Choroid plexus epithelial cell (primary cell): ENCODE measurements around the gene TCEAL9.

Source experiments
- DNase-seq: peaks from one replicate; pipeline ENCODE4 v3.0.0-alpha.2; 2010; ENCODE audit warnings: low read depth
- H3K4me3 ChIP-seq: 2 replicates; pipeline ENCODE4 v1.5.1; 2011; ENCODE audit warnings: low read depth, mild to moderate bottlenecking, control low read depth, low read length, moderate library complexity
- TF ChIP-seq, protein P1 (sequence below): conservative IDR thresholded peaks from 2 replicates; pipeline ENCODE4 v1.5.1; 2011; ENCODE audit warnings: low read depth, mild to moderate bottlenecking, control low read depth, inconsistent platforms, low read length, moderate library complexity

TCEAL9 gene

GRCh38 chrX:103360092-103360491 lies 3.8 kb downstream of the TCEAL9 start:
- TF ChIP-seq, protein P1, sequence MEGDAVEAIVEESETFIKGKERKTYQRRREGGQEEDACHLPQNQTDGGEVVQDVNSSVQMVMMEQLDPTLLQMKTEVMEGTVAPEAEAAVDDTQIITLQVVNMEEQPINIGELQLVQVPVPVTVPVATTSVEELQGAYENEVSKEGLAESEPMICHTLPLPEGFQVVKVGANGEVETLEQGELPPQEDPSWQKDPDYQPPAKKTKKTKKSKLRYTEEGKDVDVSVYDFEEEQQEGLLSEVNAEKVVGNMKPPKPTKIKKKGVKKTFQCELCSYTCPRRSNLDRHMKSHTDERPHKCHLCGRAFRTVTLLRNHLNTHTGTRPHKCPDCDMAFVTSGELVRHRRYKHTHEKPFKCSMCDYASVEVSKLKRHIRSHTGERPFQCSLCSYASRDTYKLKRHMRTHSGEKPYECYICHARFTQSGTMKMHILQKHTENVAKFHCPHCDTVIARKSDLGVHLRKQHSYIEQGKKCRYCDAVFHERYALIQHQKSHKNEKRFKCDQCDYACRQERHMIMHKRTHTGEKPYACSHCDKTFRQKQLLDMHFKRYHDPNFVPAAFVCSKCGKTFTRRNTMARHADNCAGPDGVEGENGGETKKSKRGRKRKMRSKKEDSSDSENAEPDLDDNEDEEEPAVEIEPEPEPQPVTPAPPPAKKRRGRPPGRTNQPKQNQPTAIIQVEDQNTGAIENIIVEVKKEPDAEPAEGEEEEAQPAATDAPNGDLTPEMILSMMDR = no peak
- no peak for DNase-seq

DNA sequence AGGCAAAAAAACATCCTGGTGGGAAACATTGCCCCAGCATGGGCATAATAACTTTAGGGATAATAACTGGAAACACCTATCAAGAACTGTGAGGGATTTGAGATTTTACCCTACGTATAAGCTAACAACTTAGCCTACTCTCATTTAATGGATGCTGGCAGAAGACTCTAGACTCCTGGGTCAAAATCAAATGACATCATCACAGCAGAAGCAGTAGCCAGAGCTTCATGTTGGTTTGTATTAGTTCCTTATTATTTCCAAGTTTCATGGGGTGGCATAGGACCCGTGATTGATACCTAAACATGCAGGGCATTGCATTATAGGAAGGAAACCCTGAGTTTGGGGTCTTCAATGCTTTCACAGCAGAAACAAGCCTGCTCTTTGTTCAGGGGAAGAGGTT lies 4.6 kb downstream of the TCEAL9 start:
- no peak overlapping the region for H3K4me3 ChIP-seq
- TF ChIP-seq, protein P1 = no peak
- DNase-seq = no peak

More at GRCh38 chrX:103360092-103360491, 3.8 kb downstream of the TCEAL9 start:
- H3K4me3 ChIP-seq = no peak overlapping the region

DNA sequence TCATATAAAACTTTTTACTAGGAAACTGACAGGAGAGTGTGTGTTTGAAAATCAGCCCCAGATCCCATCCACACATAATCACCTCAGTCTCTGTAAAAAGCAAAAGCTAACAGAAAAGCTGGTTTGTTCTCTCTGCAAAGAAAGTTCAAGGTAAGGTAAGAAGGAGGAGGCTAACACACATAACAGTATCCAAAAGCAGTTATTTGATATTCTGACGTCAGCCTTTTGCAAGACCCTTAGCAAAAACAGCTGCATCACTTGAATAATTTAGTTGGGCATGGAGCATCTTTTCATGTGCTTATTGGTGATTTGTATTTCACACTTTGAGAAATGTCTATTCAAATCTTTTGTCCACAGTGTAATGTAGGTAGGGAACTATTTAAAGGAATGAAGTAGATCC lies 5.5 kb downstream of the TCEAL9 start:
- H3K4me3 ChIP-seq = no peak overlapping the region
- DNase-seq = peak; percentile 55
- TF ChIP-seq, protein P1 = no peak

- peak; percentile 76 for DNase-seq
- TF ChIP-seq, protein P1 = no peak
- no peak overlapping the region for H3K4me3 ChIP-seq
These were observed 6.2 kb downstream of the TCEAL9 start for GRCh38 chrX:103362474-103362873.

DNA sequence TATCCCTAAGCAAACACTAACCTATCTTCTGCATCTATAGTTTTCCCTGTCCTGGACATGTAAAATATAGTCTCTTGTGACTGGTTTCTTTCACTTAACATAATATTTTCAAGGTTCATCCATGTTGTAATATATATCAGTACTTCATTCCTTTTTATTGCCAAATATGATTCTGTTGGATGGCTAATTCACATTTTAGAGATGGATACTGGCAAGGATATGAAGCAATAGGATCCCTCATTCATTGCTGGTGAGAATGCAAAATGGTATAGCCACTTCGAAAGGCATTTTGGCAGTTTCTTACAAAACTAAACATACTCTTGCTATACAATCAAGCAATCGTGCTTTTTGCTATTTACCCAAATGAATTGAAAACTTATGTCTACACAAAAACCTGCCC lies 6.7 kb downstream of the TCEAL9 start:
- TF ChIP-seq, protein P1 = no peak
- H3K4me3 ChIP-seq = no peak overlapping the region
- DNase-seq = no peak

DNA sequence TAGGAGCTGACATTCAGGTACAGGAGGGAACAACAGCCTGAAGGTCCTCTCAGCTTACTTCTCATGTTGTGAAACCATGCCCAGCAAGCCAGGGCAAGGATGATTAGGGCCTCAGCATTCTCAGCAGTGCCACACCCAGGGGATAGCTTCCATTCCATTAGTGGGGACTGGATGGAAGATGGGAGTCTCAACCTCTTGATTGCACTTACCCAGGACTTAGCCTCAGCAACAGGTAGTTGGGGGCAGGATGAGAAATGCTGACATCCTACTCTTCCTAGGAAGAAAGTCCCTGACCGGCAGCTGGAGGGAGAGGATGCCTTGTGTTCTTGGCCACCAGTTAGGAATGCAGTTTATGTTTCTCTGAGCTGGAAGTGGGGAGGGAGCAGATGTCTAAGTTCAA lies 11.2 kb downstream of the TCEAL9 start:
- peak; percentile 52 for DNase-seq
- TF ChIP-seq, protein P1 = no peak
- no peak overlapping the region for H3K4me3 ChIP-seq

DNA sequence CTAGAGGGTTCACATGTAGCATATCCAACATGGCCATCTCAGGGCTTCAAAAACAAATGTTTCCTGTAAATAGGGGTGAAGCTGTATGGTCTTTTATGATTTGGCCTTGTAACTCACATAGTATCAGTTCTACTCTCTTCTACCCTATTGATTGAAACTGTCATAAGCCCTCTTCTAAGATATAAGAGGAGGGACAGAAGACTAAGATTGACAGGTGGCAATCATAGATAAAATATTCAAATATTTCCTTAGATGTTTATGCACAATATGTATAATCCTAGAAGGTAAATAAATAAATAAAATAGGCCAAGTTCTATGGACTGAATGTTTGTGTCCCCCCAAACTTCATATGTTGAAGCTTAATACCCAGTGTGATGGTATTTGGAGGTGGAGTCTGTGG lies 13.2 kb downstream of the TCEAL9 start:
- TF ChIP-seq, protein P1 = no peak
- no peak overlapping the region for H3K4me3 ChIP-seq
- DNase-seq = no peak
